ENCODE results near the gene NLRP6. TPM values are rescaled to one million over a fixed set of nuclear protein-coding genes. Genes with fewer than 3 reads are reported as not detected.

NLRP6 gene
- total RNA-seq, 4 donors from 2014 or later, result 0.13 to 2.2 (median 0.42) TPM; not detected in 1

DNA sequence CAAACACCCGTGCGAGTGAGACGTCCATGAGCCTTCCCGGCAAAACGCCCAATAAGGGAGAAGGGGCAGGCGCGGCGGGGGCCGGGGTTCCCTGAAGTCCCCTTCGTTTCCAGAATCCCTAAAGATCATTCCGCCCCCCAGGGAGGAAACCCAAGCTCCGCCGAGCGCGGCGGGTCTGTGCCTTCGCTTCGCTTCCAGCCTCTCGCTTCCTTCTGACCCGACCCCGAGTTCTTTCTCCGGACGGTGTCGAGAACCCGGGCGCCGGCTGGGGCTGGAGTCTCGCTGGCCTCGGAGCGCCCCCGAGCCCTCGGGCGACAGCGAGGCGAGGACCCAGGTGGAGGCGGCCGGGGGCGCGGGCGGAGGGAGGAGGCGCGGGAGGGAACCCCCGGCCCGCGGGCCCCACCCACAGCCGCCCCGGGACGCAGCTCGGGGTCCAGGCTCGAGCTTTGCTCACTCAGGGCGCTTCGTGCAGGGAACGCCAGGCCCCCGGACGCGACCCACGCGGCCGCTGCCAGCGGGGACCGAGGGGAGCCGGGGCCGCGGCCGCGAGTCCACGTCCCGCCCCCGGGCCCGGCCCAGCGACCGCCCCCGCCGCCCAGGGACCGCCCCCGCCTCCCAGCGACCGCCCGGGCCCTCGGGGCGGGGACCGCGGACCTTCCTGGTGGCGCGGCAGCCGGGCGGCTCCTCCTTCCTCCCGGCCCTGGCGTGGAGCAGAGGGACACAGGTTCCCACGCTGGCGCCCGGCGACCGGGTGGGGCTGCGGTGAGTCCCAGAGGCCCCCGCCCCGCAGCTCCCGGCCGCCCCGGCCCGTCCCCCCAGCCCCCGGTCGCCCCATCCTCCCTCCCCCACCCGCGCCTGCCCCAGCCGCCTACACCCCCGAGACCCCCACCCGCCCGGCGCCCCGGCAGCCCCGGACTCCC, 10.5 kb downstream of the NLRP6 start, which contains the start of gene PGGHG:
Gene PGGHG (plus strand): TSS at position 649 of the 920 bp plus-strand sequence. CDS start 691 bp downstream, outside the sequence.
- peaks cover 0 to 37% (median 2%) of the 10 kb centered on the region in 4 donors for H3K27me3 ChIP-seq
- no peak for DNase-seq (ENCODE audit: extremely low spot score)
- peak within 1 kb of the TSS; percentile 80 to 93 (median 82) for H3K4me3 ChIP-seq
- 1% methylated on average over 30 of the region's 112 CpGs for WGBS
- H3K9me3 ChIP-seq, result no peaks in the 10 kb centered on the region
- intact Hi-C loops (cut with DNase I), result no loop called here
- H3K36me3 ChIP-seq, result peaks cover 0 to 19% (median 9%) of the 10 kb centered on the region in 4 donors
- TF ChIP-seq, protein P1, sequence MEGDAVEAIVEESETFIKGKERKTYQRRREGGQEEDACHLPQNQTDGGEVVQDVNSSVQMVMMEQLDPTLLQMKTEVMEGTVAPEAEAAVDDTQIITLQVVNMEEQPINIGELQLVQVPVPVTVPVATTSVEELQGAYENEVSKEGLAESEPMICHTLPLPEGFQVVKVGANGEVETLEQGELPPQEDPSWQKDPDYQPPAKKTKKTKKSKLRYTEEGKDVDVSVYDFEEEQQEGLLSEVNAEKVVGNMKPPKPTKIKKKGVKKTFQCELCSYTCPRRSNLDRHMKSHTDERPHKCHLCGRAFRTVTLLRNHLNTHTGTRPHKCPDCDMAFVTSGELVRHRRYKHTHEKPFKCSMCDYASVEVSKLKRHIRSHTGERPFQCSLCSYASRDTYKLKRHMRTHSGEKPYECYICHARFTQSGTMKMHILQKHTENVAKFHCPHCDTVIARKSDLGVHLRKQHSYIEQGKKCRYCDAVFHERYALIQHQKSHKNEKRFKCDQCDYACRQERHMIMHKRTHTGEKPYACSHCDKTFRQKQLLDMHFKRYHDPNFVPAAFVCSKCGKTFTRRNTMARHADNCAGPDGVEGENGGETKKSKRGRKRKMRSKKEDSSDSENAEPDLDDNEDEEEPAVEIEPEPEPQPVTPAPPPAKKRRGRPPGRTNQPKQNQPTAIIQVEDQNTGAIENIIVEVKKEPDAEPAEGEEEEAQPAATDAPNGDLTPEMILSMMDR (IDR thresholded peaks at IDR 0.05), result no peak
- TF ChIP-seq POLR2AphosphoS5 (IDR thresholded peaks at IDR 0.05) (peak; percentile 27 to 55), POLR2A (IDR thresholded peaks at IDR 0.05; ENCODE audit: low read depth) (no peak)
- peak within 1 kb of the TSS; percentile 70 to 78 (median 72) for H3K27ac ChIP-seq (replicated peaks in 1 of 4)
- peaks cover 8 to 30% (median 28%) of the 10 kb centered on the region in 4 donors for H3K4me1 ChIP-seq

- 48% methylated on average over 7 of the region's 14 CpGs for WGBS
- Histone ChIP-seq H3K27ac (replicated peaks in 1 of 4) (peak overlapping the region; percentile 70 to 78 (median 72)), H3K27me3 (peaks cover 0 to 31% (median 0%) of the 10 kb centered on the region in 4 donors), H3K4me1 (peaks cover 8 to 30% (median 28%) of the 10 kb centered on the region in 4 donors), H3K4me3 (peak overlapping the region; percentile 80 to 93 (median 82)), H3K36me3 (peaks cover 0 to 25% (median 14%) of the 10 kb centered on the region in 4 donors), H3K9me3 (no peaks in the 10 kb centered on the region)
- no peak for DNase-seq (ENCODE audit: extremely low spot score)
- intact Hi-C loops (cut with DNase I), result no loop called here
- TF ChIP-seq EP300 (IDR thresholded peaks at IDR 0.05) (no peak), POLR2AphosphoS5 (IDR thresholded peaks at IDR 0.05) (no peak), POLR2A (IDR thresholded peaks at IDR 0.05; ENCODE audit: low read depth) (no peak)
- TF ChIP-seq, protein P1 (IDR thresholded peaks at IDR 0.05), result no peak
These were observed 11.1 kb downstream of the NLRP6 start for GRCh38 chr11:289398-289711.

DNA sequence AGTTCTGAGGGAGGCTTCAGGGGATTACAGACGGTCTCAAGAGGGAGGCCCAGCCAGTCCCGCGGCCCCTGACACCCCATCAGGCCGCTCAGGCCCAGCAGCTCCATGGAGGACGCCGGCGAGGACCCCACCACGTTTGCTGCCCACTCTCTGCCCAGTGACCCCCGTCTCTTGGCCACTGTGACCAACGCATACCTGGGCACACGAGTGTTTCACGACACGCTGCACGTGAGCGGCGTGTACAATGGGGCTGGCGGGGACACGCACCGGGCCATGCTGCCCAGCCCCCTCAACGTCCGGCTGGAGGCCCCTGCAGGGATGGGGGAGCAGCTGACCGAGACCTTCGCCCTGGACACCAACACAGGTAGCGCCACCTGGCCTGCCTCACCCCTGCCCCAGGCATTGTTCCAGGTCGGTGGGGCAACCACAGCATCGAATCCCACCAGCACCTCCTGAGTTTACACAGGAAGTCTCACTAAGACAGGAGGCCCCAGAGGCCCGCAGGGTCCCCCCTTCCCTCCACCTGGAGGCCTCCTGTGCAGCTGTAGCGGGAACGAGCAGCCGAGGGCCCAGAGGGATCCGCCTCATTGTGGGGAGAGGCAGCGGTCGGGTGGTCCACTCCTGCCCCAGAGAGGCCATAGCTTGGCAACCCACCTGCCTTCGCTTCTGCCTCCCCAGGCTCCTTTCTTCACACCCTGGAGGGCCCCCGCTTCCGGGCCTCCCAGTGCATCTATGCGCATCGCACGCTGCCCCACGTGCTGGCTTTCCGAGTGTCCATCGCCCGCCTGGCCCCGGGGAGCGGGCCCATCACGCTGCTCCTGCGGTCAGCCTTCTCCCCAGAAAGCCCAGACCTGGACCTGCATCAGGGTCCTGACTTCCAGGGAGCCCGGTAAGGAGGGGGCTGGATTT, 11.8 kb downstream of the NLRP6 start:
- no peak for DNase-seq (ENCODE audit: extremely low spot score)
- 86% methylated on average over 38 of the region's 48 CpGs for WGBS
- Histone ChIP-seq H3K4me1 (peaks cover 8 to 30% (median 28%) of the 10 kb centered on the region in 4 donors), H3K9me3 (no peaks in the 10 kb centered on the region), H3K4me3 (peak overlapping the region; percentile 80 to 93 (median 82)), H3K27me3 (peaks cover 0 to 25% (median 0%) of the 10 kb centered on the region in 4 donors), H3K36me3 (peaks cover 0 to 31% (median 17%) of the 10 kb centered on the region in 4 donors), H3K27ac (replicated peaks in 1 of 4) (peak overlapping the region in 3 of 4 donors; percentile 70 to 78 (median 73))
- intact Hi-C loops (cut with DNase I), result no loop called here
- TF ChIP-seq EP300 (IDR thresholded peaks at IDR 0.05) (no peak), POLR2AphosphoS5 (IDR thresholded peaks at IDR 0.05) (no peak), POLR2A (IDR thresholded peaks at IDR 0.05; ENCODE audit: low read depth) (no peak)
- TF ChIP-seq, protein P1 (IDR thresholded peaks at IDR 0.05), result no peak

DNA sequence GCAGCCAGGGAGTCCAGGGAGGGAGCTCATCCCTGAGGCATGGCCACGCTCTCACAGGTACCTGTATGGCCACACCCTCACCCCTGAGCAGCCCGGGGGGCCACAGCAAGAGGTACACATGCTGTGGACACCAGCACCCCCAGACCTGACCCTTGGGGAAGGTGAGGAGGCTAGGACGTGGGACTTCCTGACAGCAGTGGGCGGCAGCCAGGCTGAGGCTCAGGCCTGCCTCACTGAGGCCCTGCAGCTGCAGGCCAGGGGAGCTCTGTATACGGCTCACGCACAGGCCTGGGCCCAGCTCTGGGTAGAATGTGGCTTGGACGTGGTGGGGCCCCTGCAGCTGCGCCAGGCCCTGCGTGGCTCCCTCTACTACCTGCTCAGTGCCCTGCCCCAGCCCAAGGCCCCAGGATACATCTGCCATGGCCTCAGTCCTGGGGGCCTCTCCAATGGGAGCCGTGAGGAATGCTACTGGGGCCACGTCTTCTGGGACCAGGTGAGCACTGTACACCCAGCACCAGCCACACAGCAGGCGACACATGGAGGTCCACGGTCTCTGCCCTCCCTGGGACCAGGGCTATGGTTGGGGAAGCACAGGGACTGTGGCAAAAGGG, 12.5 kb downstream of the NLRP6 start:
- DNase-seq (ENCODE audit: extremely low spot score), result no peak
- intact Hi-C loops (cut with DNase I), result no loop called here
- peaks cover 0 to 20% (median 0%) of the 10 kb centered on the region in 4 donors for H3K27me3 ChIP-seq
- H3K9me3 ChIP-seq, result no peaks in the 10 kb centered on the region
- no peak overlapping the region for H3K4me3 ChIP-seq
- WGBS, result 84% methylated on average over 10 of the region's 13 CpGs
- TF ChIP-seq, protein P1 (IDR thresholded peaks at IDR 0.05), result no peak
- TF ChIP-seq POLR2AphosphoS5 (IDR thresholded peaks at IDR 0.05), result no peak
- TF ChIP-seq EP300 (IDR thresholded peaks at IDR 0.05), result no peak
- no peak for TF ChIP-seq POLR2A (IDR thresholded peaks at IDR 0.05; ENCODE audit: low read depth)
- peaks cover 8 to 30% (median 28%) of the 10 kb centered on the region in 4 donors for H3K4me1 ChIP-seq
- H3K27ac ChIP-seq (replicated peaks in 1 of 4), result no peak overlapping the region
- peaks cover 0 to 32% (median 17%) of the 10 kb centered on the region in 4 donors for H3K36me3 ChIP-seq

Data from esophagus muscularis mucosa (tissue), 4 donors.